Measurements from ENCODE around the gene SRC. TPM values are rescaled to one million over a fixed set of nuclear protein-coding genes. Genes with fewer than 3 reads are reported as not detected.

Gene SRC
- total RNA-seq, 1 donor from 2014 or later: 6.4 TPM

- H3K4me3 Mint-ChIP-seq: no peak overlapping the region
- no peaks in the 10 kb centered on the region for H3K9me3 Mint-ChIP-seq
- no peak for DNase-seq (ENCODE audit: low spot score)
These were observed 75.3 kb downstream of the SRC start for GRCh38 chr20:37421060-37421905.

GRCh38 chr20:37421988-37422387 lies 76.0 kb downstream of the SRC start:
- peaks cover 10% of the 10 kb centered on the region for H3K27me3 Mint-ChIP-seq (ENCODE audit: insufficient read depth)
- H3K9me3 Mint-ChIP-seq: no peaks in the 10 kb centered on the region
- DNase-seq (ENCODE audit: low spot score): no peak
- H3K27ac Mint-ChIP-seq: no peak overlapping the region
- intact Hi-C loops (cut with micrococcal nuclease): no loop called here
- H3K4me3 Mint-ChIP-seq: no peak overlapping the region
- H3K4me1 Mint-ChIP-seq (ENCODE audit: low read depth): no peaks in the 10 kb centered on the region
- H3K36me3 Mint-ChIP-seq (ENCODE audit: low read depth): no peaks in the 10 kb centered on the region

More at GRCh38 chr20:37421060-37421905, 75.3 kb downstream of the SRC start:
- Mint-ChIP-seq H3K4me1 (ENCODE audit: low read depth) (no peaks in the 10 kb centered on the region), H3K27ac (no peak overlapping the region), H3K36me3 (ENCODE audit: low read depth) (no peaks in the 10 kb centered on the region), H3K27me3 (ENCODE audit: insufficient read depth) (peaks cover 10% of the 10 kb centered on the region)
- intact Hi-C loops (cut with micrococcal nuclease): no loop called here

GRCh38 chr20:37422791-37423286 lies 76.9 kb downstream of the SRC start:
- H3K36me3 Mint-ChIP-seq (ENCODE audit: low read depth): no peaks in the 10 kb centered on the region
- intact Hi-C loops (cut with micrococcal nuclease): no loop called here
- H3K4me3 Mint-ChIP-seq: no peak overlapping the region
- no peaks in the 10 kb centered on the region for H3K4me1 Mint-ChIP-seq (ENCODE audit: low read depth)
- H3K9me3 Mint-ChIP-seq: no peaks in the 10 kb centered on the region
- H3K27me3 Mint-ChIP-seq (ENCODE audit: insufficient read depth): peaks cover 10% of the 10 kb centered on the region
- no peak for DNase-seq (ENCODE audit: low spot score)
- no peak overlapping the region for H3K27ac Mint-ChIP-seq

DNA sequence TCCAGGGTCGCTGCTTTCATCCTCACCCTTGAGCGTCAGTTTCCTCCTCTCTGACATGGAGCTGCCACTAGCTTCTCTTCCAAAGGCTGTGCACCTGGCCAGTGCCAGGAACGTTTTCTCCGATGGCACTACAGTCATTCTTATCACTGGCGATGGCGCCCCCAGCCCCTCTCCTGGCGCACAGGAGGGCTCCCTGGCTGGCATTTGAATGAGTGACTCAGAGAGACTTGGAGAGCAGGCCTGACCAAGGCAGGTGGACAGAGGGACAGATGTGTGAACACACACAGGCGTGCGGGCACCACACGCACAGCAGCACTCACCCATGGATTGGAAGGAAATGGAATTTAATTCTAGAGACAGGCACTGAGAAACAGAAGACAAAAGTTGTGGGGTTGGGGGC lies 77.6 kb downstream of the SRC start:
- Mint-ChIP-seq H3K4me3 (no peak overlapping the region), H3K27ac (no peak overlapping the region), H3K9me3 (no peaks in the 10 kb centered on the region), H3K27me3 (ENCODE audit: insufficient read depth) (peaks cover 10% of the 10 kb centered on the region), H3K4me1 (ENCODE audit: low read depth) (no peaks in the 10 kb centered on the region), H3K36me3 (ENCODE audit: low read depth) (no peaks in the 10 kb centered on the region)
- DNase-seq (ENCODE audit: low spot score): no peak
- intact Hi-C loops (cut with micrococcal nuclease): no loop called here

DNA sequence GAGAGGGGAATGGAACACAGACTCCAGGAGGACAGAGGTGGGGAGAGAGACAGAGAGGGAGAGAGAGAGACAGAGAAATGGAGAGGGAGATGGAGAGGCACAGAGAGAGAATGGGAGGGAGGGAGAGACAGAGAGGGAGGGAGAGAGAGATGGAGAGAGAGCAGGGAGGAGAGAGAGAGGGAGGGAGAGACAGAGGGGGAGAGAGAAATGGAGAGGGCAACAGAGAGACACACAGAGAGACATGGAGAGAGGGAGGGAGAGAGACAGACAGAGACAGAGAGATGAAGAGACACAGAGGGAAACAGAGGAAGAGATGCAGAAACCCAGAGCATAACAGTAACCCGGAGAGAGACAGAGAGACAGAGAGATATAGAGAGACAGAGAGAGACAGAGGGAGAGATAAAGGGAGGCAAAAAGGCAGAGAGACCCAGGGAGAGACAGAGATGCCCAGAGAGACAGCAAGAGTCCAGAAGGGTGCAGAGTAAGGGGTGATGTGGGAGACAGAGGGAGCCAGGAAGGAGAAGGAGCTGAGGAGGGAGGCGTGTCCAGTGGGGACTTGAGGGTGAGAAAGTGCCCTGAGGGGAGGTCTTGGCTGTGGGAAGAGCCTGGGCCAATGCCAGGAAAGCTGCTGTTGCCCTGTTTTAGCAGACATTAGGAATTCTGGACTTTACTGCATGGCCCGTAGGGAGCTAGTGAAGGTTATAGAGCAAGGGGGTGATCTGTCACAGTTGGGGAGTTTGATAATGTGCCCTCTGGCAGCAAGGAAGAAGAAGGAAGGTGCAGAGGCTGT lies 78.3 kb downstream of the SRC start:
- DNase-seq (ENCODE audit: low spot score): no peak
- intact Hi-C loops (cut with micrococcal nuclease): no loop called here
- Mint-ChIP-seq H3K36me3 (ENCODE audit: low read depth) (no peaks in the 10 kb centered on the region), H3K9me3 (no peaks in the 10 kb centered on the region), H3K27me3 (ENCODE audit: insufficient read depth) (peaks cover 10% of the 10 kb centered on the region), H3K4me3 (no peak overlapping the region), H3K4me1 (ENCODE audit: low read depth) (no peaks in the 10 kb centered on the region), H3K27ac (no peak overlapping the region)

GRCh38 chr20:37425103-37425625 lies 79.2 kb downstream of the SRC start:
- Mint-ChIP-seq H3K4me1 (ENCODE audit: low read depth) (no peaks in the 10 kb centered on the region), H3K27me3 (ENCODE audit: insufficient read depth) (peaks cover 10% of the 10 kb centered on the region), H3K36me3 (ENCODE audit: low read depth) (no peaks in the 10 kb centered on the region), H3K27ac (no peak overlapping the region), H3K9me3 (no peaks in the 10 kb centered on the region), H3K4me3 (no peak overlapping the region)
- DNase-seq (ENCODE audit: low spot score): no peak
- intact Hi-C loops (cut with micrococcal nuclease): no loop called here

DNA sequence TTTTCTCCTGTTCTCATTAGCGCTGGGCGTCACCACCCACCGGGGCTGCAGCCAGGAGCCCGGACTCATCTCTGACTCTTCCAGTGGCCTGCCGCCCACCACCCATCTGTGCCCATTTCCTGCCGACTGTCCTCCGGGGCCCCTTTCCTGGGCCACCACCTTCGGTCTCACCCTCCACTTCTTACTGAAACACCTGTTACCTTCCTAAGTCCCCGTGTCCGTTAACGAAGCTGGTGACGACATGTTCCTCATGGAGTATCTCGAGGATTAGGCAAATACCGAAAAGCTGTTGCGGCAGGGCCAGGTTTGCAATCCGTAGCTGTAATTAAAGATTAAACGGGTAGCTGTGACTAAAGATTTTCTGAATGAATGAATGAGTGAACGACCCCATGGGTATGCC lies 80.2 kb downstream of the SRC start:
- no peaks in the 10 kb centered on the region for H3K9me3 Mint-ChIP-seq
- intact Hi-C loops (cut with micrococcal nuclease): no loop called here
- H3K4me3 Mint-ChIP-seq: no peak overlapping the region
- H3K27me3 Mint-ChIP-seq (ENCODE audit: insufficient read depth): peaks cover 6% of the 10 kb centered on the region
- H3K4me1 Mint-ChIP-seq (ENCODE audit: low read depth): no peaks in the 10 kb centered on the region
- DNase-seq (ENCODE audit: low spot score): no peak
- no peak overlapping the region for H3K27ac Mint-ChIP-seq
- no peaks in the 10 kb centered on the region for H3K36me3 Mint-ChIP-seq (ENCODE audit: low read depth)

DNA sequence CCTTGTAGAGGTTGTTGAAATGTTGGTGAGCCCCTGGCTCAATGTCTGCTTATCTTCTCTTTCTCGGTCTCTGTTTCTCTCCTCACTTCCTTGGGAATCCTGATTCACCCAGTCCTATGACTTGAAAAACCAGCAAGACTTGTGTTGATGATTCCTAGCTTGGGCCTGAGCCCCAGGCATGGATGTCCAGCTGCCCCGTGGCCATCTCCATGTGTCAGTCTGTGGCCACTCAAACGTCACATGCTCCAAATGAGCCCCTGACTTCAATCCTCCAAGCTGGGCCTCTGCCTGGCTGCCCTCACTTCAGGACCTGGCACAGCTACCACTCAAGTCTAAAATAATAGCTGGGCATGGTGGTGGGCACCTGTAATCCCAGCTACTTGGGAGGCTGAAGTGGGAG lies 81.0 kb downstream of the SRC start:
- peaks cover 4% of the 10 kb centered on the region for H3K27me3 Mint-ChIP-seq (ENCODE audit: insufficient read depth)
- no peak for DNase-seq (ENCODE audit: low spot score)
- no peak overlapping the region for H3K27ac Mint-ChIP-seq
- no peaks in the 10 kb centered on the region for H3K9me3 Mint-ChIP-seq
- H3K4me1 Mint-ChIP-seq (ENCODE audit: low read depth): no peaks in the 10 kb centered on the region
- H3K4me3 Mint-ChIP-seq: no peak overlapping the region
- intact Hi-C loops (cut with micrococcal nuclease): no loop called here
- no peaks in the 10 kb centered on the region for H3K36me3 Mint-ChIP-seq (ENCODE audit: low read depth)

GRCh38 chr20:37430044-37430443 lies 84.1 kb downstream of the SRC start:
- Mint-ChIP-seq H3K4me1 (ENCODE audit: low read depth) (no peaks in the 10 kb centered on the region), H3K27me3 (ENCODE audit: insufficient read depth) (no peaks in the 10 kb centered on the region), H3K4me3 (no peak overlapping the region), H3K36me3 (ENCODE audit: low read depth) (no peaks in the 10 kb centered on the region), H3K27ac (no peak overlapping the region), H3K9me3 (no peaks in the 10 kb centered on the region)
- DNase-seq (ENCODE audit: low spot score): no peak
- intact Hi-C loops (cut with micrococcal nuclease): no loop called here

GRCh38 chr20:37430778-37431460 lies 85.0 kb downstream of the SRC start:
- intact Hi-C loops (cut with micrococcal nuclease): no loop called here
- no peak overlapping the region for H3K4me3 Mint-ChIP-seq
- H3K4me1 Mint-ChIP-seq (ENCODE audit: low read depth): no peaks in the 10 kb centered on the region
- no peaks in the 10 kb centered on the region for H3K9me3 Mint-ChIP-seq
- no peaks in the 10 kb centered on the region for H3K36me3 Mint-ChIP-seq (ENCODE audit: low read depth)
- no peaks in the 10 kb centered on the region for H3K27me3 Mint-ChIP-seq (ENCODE audit: insufficient read depth)
- no peak for DNase-seq (ENCODE audit: low spot score)
- no peak overlapping the region for H3K27ac Mint-ChIP-seq

DNA sequence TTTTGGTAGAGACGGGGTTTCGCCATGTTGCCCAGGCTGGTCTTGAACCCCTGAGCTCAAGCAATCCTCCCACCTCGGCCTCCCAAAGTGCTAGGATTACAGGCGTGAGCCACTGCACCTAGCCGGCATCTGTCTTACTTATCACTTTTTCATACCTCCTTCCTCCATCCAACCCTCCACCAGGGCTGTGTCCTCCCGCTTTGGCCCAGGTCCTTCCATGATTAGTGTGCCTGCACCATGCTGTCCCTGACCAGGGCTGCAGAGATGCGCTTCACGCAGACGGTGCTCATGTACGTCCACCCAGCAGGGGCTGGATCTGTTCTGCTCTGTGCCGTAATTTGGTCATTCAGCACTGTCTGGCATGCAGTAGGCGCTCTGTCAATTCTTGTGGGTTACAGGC lies 85.8 kb downstream of the SRC start:
- Mint-ChIP-seq H3K4me1 (ENCODE audit: low read depth) (no peaks in the 10 kb centered on the region), H3K4me3 (no peak overlapping the region), H3K27me3 (ENCODE audit: insufficient read depth) (no peaks in the 10 kb centered on the region), H3K9me3 (no peaks in the 10 kb centered on the region), H3K36me3 (ENCODE audit: low read depth) (no peaks in the 10 kb centered on the region), H3K27ac (no peak overlapping the region)
- DNase-seq (ENCODE audit: low spot score): no peak
- intact Hi-C loops (cut with micrococcal nuclease): no loop called here

DNA sequence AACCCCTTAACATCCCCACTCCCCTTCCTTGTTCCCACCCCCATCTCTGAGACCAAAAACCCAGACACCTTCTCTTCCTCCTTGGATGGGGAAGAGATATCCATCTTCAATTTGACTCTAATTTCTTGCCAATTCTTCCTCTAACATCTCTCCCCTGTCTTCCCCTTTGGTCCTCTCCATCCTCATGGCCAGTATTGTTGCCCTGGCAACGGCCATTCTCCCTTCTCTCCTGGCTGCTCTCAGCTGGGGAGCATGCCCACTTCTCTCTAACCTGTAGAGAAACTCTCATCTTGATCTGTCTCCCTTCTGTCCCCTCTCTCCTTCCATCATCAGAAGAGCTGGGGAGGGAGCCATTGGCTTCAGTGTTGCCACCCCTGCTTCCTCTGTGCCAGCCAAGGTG lies 86.7 kb downstream of the SRC start:
- Mint-ChIP-seq H3K27me3 (ENCODE audit: insufficient read depth) (no peaks in the 10 kb centered on the region), H3K4me1 (ENCODE audit: low read depth) (no peaks in the 10 kb centered on the region), H3K36me3 (ENCODE audit: low read depth) (no peaks in the 10 kb centered on the region), H3K27ac (no peak overlapping the region), H3K4me3 (no peak overlapping the region), H3K9me3 (no peaks in the 10 kb centered on the region)
- DNase-seq (ENCODE audit: low spot score): no peak
- intact Hi-C loops (cut with micrococcal nuclease): no loop called here
